ENCODE results near the gene SLC25A41.

SLC25A41 gene

GRCh38 chr19:6453951-6454565 is 20.5 kb upstream of the SLC25A41 start:
- Histone ChIP-seq H3K27ac (no peak overlapping the region), H3K4me3 (no peak overlapping the region)
- no peak for DNase-seq (ENCODE audit: low spot score)
- no peak for TF ChIP-seq CTCF (IDR thresholded peaks at IDR 0.05)

GRCh38 chr19:6452899-6453298 is 19.3 kb upstream of the SLC25A41 start:
- no peak for TF ChIP-seq CTCF (IDR thresholded peaks at IDR 0.05)
- H3K27ac ChIP-seq: no peak overlapping the region
- DNase-seq (ENCODE audit: low spot score): no peak

DNA sequence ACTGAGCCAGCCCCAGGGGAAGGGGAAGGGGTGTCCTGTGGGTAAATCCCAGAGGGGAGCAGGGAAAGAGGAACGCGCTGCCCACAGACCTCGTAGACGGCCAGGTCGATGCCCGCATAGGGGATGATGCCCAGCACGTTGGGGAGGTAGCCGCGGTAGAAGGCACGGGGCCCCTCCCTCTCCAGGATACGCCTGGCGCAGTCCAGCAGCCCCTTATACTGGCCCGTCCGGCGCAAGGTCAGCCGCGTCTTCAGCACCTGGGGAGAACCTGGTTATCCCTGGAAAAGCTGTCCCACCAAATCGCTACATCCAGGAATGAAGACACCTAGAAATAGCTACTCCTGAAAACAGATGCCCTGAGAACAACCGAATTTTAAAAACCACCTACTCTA is 18.7 kb upstream of the SLC25A41 start:
- no peak for DNase-seq (ENCODE audit: low spot score)
- Histone ChIP-seq H3K4me3 (no peak overlapping the region), H3K27ac (no peak overlapping the region)
- no peak for TF ChIP-seq CTCF (IDR thresholded peaks at IDR 0.05)

More at GRCh38 chr19:6452899-6453298, 19.3 kb upstream of the SLC25A41 start:
- no peak overlapping the region for H3K4me3 ChIP-seq

DNA sequence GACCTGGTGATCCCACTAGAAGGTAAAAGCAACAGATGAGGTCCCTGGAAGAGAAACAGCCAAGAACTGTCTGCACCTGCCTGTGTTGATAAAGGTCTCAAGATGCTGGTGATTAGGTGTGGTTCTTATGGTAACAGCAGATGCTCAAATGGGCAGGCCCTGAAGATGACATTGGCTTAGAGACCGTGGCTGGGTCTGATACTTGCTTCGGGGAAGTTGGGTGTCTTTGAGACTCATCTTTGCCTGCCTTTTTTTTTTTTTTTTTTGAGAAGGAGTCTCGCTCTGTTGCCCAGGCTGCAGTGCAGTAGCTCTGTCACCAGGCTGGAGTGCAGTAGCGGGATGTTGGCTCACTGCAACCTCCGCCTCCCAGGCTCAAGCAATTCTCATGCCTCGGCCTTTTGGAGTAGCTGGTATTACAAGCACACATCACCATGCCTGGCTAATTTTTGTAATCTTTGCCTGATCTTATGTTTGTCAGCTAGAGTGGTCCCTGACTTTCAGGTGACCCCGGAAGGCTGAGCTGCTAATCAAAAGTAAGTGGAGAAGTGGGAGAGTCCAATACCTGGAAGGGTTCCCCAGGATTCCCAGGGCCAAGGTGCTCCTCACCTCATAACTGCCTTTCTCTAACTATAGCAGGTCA is 18.1 kb upstream of the SLC25A41 start:
- no peak for TF ChIP-seq CTCF (IDR thresholded peaks at IDR 0.05)
- no peak for DNase-seq (ENCODE audit: low spot score)
- H3K4me3 ChIP-seq: no peak overlapping the region
- no peak overlapping the region for H3K27ac ChIP-seq

- H3K4me3 ChIP-seq: no peak overlapping the region
- H3K27ac ChIP-seq: no peak overlapping the region
- no peak for DNase-seq (ENCODE audit: low spot score)
- TF ChIP-seq CTCF (IDR thresholded peaks at IDR 0.05): no peak
Measured at GRCh38 chr19:6450166-6450565, 16.6 kb upstream of the SLC25A41 start.

GRCh38 chr19:6448045-6448444 is 14.5 kb upstream of the SLC25A41 start:
- no peak for TF ChIP-seq CTCF (IDR thresholded peaks at IDR 0.05)
- DNase-seq (ENCODE audit: low spot score): no peak
- H3K4me3 ChIP-seq: no peak overlapping the region
- H3K27ac ChIP-seq: no peak overlapping the region

GRCh38 chr19:6446452-6446851 is 12.9 kb upstream of the SLC25A41 start:
- no peak overlapping the region for H3K4me3 ChIP-seq
- no peak overlapping the region for H3K27ac ChIP-seq
- DNase-seq (ENCODE audit: low spot score): no peak
- no peak for TF ChIP-seq CTCF (IDR thresholded peaks at IDR 0.05)

Data from coronary artery (tissue), 2 donors.